NCI-H345 treated with DMSO at 0.1 percent for 48 hours (cell line): ENCODE data around the gene MYO18A.

Source experiments
- DNase-seq: peaks from one replicate; lab custom pipeline; 2025; ENCODE audit not compliant: unreplicated experiment; lab: John Stamatoyannopoulos, UW

MYO18A gene

DNA sequence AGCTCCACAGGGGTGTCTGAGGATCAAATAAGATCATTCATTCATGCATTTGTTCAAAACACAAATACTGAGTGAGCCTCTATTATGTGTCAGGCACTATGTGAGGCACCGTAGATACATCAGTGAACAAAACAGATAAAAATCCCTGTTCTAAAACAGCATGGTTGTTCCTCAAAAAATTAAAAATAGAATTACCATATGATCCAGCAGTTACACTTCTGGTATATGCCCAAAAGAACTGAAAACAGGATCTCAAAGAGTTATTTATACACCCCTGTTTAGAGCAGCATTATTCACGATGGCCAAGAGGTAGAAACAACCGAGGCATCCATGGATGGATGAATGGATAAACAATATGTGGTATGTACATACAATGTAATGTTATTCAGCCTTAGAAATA lies 121.8 kb downstream of the MYO18A start:
- no peak for DNase-seq

DNA sequence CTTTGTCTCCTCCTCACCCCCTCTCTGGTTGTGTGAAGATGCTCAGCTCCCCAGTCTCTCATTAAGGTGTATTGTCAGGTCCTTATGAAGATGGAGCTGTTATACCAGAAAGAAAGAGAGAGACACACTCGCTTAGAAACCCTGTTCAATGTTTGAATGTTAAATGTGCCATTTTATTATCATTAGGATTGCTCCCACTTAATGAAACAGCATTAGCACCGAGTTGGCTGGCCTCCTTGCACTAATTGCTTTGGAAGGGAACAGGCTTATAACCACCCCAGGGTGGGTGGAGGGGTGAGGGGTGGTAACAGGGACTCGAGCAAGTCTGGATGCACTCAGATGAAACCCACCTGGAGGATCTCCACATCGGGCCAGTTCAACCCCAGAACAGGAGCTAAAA lies 122.8 kb downstream of the MYO18A start:
- DNase-seq, result no peak

DNA sequence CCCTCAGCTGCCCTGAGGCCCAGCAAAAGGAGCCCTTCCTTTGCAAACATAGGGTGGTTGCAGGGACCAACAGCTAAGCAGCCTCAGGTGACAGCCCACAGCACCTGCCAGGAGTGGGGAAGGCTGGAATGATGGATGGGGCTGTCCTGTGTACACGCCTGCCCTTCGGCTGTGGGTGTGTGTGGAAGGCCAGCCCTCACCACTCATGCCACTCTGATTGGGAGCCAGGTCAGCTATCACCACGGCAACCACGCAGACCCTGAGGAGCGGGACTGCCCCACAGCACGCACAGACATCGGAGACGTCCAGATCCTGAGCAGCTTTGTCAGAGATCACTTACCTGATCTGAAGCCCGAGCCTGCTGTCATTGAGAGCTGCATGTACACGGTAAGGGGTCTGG lies 125.4 kb downstream of the MYO18A start:
- DNase-seq, result no peak

DNA sequence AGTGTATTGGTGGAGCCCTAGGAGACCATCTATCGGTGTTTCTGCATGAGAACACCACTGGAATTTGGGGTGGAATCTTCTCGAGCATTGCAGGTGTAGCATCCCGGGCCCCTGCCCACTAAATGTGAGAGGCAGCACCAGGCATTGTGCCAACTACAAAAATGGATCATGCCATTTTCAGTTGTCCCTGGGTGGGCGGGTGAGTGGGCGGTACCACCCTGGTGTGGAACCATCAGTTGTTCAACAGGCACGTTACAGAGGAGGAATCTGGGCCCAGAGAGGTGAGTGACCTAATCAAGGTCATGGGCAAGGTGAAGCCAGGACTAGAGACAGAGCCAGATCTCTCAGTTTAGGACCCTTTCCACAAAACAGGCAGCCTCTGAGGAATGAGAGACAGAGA lies 128.5 kb downstream of the MYO18A start:
- DNase-seq, result no peak

DNA sequence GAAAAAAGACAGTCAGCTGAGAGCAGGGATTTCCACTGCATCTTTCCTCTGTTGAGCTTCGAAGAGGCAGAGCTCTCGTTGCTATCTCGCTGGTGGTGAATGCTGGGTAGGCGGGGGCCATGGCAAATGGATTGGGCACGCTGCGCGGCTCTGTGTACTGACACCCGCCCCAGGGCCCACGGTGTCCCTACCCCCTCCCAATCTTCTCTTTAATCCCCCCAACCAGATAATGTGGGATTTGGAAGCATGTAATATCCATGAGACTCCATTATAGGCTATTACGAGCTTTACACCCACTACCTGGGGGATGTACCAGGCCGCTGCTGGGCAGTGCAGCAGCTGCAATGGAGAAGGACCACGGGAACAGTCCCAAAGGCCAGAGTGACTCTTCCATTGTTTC lies 129.0 kb downstream of the MYO18A start:
- no peak for DNase-seq

DNA sequence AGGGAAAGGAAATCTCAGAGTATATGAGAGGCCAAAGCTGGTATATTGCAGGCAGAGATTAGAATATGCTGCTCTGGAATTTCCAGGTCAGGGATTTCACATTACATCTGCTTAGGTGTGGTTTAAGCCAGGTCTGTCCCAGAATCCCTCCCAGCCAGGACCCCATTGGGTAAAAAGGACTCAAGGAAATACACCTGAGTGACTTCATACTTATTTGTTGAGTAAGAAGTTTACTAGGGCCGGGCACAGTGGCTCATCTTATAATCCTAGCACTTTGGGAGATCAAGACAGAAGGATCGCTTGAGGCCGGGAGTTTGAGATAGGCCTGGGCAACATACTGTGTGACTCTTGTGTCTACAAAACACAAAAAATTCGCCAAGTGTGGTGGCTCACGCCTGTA lies 130.0 kb downstream of the MYO18A start:
- no peak for DNase-seq

DNA sequence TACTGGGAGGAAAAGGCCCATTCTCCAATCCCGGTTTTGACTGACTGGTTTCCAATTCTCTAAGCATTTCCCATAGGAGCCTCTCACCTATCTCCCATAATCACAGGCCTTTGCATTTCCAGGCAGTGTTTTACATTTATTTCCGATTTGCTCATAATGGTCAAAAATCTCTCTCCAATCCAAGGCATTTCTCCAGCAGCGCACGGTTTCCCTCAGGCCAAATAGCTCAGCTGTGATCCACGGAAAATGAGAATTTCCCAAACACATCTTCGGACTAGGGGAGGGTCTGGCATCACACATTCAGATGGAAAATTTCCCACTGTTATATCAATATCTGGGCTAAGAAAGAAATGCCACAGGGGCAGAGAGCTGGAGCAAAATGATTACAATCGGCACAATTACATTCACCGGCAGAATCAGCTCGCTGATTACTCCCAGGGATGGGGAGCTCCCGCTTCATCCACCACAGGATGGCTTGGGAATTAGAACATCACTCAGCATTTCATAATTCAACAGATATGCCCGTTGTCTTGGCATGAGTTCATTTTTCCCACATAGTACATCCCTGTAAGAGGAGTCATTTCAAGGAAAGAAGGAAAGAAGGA lies 130.6 kb downstream of the MYO18A start:
- DNase-seq, result no peak

DNA sequence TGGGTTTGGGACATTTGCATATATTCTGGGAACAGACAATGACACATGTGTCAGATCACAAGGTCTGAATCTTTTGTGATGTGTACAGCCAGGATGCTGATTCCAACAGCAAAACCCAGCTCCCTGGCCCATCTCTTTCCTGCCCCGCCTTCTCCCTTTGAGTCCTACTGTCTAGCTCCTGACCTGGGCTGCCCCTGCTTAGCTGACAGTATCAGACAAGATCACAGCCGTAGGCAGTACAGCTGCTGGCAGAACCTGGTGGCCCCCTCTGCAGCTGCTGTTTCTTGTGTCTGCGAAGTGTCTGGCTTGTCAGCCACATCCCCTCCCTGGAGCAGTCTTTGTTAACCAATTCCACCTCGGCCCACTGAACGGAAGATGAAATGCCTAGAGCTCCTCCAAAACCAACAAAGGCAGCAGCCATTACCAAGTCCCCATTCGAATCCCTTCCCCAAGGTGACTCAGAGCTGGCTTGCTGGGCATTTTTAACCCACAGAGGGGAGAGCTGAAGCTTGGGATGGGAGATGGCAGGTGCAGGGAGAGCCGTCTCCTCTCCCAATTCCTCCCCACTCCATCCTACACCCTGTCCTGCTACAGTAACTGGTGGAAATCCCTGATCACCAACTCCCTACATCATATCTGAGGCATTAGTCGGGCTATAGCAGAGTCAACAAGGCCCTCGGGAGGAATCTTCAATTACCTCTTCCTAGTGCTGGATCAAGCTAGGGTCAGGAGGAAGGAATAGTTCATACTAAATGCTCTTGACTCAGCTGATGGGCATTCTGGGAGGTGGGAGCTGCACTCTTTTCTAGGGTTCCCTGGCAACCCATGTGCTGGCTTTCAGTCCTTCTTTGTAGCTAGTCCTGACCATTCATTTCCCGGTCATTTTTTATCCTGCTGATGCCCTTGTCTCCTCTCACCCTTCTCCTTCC lies 131.5 kb downstream of the MYO18A start:
- no peak for DNase-seq

DNA sequence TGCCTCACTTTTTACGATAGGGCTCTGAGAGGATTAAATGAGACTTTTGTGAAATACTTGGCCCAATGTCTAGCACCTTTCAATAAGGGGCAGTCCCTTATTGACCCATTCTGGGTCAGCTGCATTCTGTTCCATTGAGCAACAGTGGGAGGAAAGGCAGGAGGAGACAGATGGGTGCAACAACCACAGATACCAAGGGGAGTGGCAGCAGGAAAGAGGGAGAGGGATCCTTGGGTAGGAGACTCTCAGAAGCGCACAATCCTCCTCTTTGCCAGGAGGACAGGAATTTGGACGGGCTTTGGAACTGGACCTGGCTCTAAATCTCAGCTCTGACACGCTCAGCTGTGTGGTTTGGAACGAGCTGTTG lies 133.7 kb downstream of the MYO18A start:
- no peak for DNase-seq

DNA sequence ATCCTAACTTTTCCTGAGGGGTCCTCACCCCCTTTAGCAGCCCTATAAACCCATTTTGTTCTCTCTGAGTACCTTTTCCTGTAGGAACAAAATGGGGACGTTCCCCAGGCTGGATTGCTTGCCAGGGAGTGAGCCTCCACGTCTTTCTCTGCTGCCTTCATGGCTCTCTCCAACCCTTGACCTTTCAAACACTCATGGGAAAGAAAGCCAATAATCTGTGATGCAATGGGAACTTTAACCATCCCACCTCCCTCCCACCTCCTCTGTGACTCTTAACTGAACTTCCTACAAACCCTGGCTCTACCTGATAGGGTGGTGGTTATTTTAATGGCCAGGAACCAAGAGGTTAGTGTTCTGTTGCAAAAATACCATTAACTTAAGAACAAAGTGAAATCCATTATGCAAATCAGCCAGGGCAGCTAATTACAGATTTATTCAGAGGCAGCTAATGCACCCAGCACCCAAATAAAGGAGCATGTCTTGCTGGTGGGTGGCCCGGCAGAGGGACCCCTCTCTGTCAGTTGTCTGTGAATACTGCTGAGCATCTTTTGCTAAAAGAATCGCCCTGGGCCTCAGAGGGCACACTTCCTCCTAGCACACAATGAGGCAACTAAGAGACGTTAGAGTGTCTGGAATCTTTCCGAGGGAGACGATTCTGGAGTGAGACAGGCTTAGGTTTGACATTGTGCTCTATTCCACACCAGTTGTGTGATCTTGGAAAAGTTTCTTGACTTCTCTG lies 134.3 kb downstream of the MYO18A start:
- no peak for DNase-seq

DNA sequence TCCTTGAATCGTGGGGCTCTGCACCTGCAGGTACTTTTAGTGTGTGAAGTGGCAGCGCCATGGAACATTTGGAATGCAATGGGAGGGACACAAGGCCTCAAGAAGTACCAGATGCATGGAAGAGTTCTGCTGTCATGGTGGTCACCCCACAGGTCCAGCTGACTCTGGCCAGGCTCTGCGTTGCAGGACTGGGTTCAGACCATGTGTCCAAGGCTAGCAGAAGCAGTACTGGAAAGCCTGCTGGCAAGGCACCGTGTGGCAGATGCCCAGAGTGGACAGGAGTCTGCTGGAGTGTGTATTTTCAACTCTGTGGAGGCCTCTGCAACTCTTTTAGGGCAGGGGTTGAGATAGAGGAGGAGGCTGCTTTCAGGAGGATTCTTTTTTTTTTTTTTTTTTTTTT lies 135.2 kb downstream of the MYO18A start:
- no peak for DNase-seq

DNA sequence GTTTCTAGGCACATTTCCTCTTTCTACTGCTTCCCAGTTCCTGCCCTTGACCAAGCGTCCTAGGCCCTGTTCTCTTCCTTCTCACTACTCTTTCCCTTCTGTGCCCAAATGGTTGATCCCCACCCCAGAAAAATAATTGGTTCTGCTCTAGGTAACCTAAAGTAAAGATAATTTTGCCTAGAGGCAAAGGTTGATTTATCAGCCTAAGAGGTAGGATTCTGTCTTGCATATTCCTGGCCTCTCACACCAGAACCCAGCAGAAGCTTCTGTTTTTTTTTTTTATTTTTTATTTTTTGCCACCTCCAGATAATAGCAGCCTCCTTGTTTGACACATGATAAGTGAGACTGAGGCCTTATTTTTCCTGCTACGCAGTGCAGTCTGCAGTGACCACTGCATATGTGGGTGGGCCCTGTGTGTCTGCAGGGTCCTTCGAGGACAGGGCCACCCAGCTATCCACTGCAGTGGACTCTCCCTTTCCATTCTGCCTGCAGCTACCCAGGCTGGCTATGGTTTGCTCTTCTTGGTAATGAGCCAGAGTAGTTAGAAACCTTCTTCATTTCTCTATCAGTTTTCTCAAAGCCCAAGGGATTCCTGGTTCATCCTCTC lies 136.6 kb downstream of the MYO18A start:
- DNase-seq, result no peak

DNA sequence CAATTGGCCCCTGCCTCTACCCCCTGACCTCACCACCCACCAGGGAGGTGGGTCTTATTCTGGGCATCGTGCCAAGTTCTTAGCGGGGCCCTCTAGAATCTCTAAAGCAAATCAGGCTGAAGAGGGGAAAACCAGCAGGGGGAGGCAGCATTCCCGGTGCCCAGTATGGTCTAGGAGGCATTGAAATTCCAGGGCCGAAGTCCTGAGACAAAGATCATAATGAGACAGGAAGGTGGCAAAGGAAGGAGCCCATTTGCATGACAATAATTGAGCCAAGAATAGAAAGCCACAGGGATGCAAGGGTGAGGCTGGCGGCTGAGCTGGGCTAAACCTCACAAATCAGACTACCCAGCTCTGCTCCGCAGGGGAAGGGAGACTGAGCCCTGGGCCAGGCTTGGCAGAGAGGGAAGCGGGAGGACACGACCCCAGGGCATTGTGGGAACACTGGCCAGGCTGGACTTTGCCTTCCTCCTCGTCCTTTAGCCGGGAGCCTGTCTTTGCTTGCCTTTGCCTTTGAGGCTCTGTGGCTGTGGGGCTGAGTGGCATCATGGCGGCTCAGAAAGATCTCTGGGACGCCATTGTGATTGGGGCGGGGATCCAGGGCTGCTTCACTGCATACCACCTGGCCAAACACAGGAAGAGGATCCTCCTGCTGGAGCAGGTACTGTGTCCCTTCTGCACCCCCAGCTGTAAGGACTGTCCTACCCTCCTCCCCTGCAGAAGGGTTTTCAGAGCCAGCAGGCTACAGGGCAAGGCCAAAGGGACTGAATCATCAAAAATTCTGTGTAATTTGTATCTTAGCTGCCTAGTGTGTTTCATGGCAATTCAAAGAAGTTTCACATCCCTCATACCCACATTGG lies 137.3 kb downstream of the MYO18A start, which contains the start of gene PIPOX:
Gene PIPOX, plus strand, starts transcription at position 463 of the 860 bp plus-strand sequence. Its CDS starts 85 bp downstream, at position 548.
- peak; percentile 97 for DNase-seq

DNA sequence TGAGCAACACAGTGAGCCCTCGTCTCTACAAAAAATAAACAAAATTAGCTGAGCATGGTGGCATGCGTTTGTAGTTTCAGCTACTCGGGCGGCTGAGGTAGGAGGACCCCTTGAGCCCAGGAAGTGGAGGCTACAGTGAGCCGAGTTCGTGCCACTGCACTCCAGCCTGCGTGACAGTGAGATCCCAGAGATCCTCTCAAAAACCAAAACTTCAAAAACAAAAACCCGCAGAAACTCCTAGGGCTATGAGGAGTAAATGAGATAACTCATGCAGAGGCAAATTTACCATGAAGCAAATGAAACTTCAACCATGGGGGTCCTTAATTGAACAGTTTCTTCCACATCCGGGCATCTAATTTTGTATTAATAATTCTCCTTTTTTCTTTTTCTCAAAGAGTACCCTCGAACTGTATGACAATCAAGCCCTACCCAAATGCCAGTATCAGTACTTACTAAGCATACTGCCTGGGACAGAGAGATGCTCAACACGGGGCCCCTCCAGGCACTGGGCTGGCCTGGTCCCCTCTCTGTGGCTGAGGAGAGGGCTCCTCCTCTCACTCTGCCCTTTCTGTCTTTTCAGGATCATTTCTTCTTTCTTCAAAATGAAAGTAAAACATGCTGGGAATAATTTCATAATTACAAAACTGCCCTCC lies 138.0 kb downstream of the MYO18A start:
- DNase-seq, result no peak

DNA sequence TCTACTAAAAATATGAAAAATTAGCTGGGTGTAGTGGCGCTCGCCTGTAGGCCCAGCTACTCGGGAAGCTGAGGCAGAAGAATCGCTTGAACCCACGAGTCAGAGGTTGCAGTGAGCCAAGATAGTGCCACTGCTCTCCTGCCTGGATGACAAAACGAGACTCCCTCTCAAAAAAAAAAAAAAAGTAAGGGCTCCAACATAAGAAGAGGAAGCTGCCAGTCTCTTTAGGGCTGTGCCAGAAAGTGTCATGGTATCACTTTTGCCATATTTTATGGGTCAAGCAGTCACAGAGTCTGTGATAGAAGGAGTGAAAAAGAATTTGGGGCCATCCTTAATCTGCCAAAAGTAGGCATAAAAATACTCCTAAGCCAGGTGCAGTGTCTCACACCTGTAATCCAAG lies 138.6 kb downstream of the MYO18A start:
- DNase-seq, result no peak

DNA sequence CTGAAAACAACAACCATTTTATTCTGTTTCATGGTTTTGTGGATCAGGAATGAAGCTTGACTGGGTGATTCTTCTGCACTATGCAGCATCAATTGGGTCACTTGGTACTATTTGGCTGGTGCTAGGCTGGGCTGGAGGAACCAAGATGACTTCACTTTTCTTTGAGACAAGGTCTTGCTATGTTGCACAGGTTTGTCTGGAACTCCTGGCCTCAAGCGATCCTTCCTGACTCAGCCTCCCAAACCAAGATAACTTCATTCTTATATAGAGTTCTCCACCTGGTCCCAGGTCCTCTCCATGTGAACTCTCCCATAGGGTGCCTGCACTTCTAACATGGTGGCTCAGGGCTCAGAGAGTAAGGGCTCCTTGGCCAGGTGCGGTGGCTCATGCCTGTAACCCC lies 139.1 kb downstream of the MYO18A start:
- no peak for DNase-seq

DNA sequence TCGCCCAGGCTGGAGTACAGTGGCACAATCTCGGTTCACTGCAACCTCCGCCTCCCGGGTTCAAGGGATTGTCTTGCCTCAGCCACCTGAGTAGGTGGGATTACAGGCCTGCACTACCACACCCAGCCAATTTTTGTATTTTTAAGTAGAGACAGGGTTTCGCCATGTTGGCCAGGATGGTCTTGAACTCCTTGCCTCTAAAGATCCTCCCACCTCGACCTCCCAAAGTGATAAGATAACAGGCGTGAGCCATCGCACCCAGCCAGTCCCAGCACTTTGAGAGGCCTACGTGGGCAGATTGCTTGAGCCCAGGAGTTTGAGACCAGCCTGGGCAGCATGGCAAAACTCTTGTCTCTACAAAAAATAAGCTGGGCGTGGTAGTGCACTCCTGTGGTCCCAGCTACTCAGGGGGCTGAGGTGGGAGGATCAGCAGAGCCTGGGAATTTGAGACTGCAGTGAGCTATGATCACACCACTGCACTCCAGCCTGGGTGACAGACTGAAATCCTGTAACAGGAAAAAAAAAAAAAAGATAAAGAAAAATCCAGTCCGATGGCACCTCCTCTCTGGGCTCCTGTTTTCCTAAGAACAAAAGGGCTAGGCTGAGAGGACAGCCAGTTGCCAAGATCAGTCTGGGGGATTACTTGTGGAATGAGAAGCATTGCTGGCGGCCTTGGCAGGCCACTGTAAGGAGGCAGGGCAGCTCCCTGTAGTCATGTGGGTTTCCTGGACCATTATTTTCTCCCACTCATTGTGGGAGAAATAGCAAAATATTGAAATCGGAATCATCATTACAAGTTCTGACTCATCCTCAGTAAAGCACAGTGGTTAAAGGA lies 140.2 kb downstream of the MYO18A start:
- no peak for DNase-seq

DNA sequence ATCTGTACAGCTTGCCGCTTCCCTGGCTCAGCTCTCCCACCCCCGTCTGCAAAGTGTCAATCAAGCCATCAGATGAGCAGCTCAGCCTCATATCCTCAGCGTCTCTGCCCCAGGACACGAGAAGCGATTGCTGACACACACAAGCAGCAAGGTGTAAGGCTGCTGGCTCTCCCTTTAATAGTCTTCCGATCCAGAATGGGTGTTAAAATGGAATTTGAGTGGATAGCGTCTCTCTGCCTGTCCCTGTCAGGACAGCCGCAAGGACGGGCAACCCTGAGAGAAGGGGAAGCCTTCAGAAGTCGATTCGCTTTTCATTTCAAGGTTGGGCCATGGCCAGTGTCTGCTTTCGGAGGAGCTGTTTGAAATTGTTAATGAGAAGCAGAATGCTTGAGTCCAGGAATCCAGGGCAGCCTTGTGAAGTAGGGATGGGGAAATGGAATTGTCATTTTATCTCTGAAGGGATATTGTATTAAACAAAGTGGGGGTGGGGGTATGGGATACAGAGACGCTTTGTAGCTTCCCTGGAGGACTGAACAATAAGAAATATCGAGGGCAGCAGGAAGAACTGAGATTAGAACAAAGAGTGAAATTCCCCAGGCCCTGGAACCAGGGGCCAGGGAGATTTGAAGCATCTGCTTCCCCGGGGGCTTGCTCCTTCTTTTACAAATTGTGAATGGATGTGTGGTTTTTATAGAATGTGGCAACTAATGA lies 142.0 kb downstream of the MYO18A start:
- no peak for DNase-seq

DNA sequence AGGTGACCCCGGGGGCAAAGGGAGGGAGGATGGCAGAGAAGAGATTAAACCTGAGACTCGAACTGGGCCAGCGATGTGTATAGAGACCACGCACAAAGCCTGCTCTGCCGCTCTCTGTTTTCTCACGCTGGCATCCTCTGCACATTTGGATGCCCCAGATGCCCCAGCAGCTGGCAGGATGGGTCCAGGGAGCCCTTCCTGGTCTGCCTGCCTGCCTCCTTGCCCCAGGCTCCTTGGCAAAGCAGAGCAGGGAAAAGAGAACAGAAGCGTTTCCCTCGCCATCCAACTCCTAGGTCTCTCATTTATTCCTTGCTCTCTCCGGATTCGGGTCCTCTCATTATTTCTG lies 142.5 kb downstream of the MYO18A start:
- no peak for DNase-seq
